Keratinocyte (primary cell): Measurements from ENCODE around the gene PHLPP1. TPM values are rescaled to one million over a fixed set of nuclear protein-coding genes. Genes with fewer than 3 reads are reported as not detected.
"Not testable (repeated sequence)": the region's sequence is repeated elsewhere in the genome, so short reads cannot be mapped to it uniquely, and the experiment has no call there.

ENCODE experiments used
- DNase-seq: peaks from one replicate; pipeline ENCODE4 v3.0.0-alpha.2; 2011; ENCODE audit warnings: low read depth, missing footprints, low spot score
- FAIRE-seq: peaks from 2 replicates; lab custom pipeline; 2011; peaks lifted over from hg19 to GRCh38; lab: Jason Lieb, UNC
- H2AFZ ChIP-seq: 2 replicates; pipeline ENCODE4 v1.6.0; 2012; ENCODE audit warnings: low read length, control low read depth, inconsistent platforms; ENCODE audit not compliant: control insufficient read depth
- H3K27ac ChIP-seq: 2 replicates; pipeline ENCODE4 v1.5.1; 2011; ENCODE audit warnings: low read length; ENCODE audit not compliant: control insufficient read depth, insufficient read depth
- H3K27me3 ChIP-seq: 3 replicates; pipeline ENCODE4 v1.6.0; 2011; ENCODE audit warnings: low read length; ENCODE audit not compliant: control insufficient read depth, insufficient read depth; ENCODE audit errors: extremely low read depth
- H3K36me3 ChIP-seq, 2 experiments: 2 replicates in 1 of 2; 3 replicates in 1 of 2; pipeline ENCODE4 v1.5.1; 2011; ENCODE audit warnings: low read length in 2 of 2, mild to moderate bottlenecking in 1 of 2; ENCODE audit not compliant: control insufficient read depth in 2 of 2, insufficient read depth in 2 of 2; ENCODE audit errors: extremely low read depth in 1 of 2
- H3K4me1 ChIP-seq: 3 replicates; pipeline ENCODE4 v1.5.1; 2011; ENCODE audit warnings: low read length; ENCODE audit not compliant: control insufficient read depth, insufficient read depth; ENCODE audit errors: extremely low read depth
- H3K4me2 ChIP-seq: 3 replicates; pipeline ENCODE4 v1.6.0; 2011; ENCODE audit warnings: low read depth, low read length; ENCODE audit not compliant: control insufficient read depth, insufficient read depth; ENCODE audit errors: extremely low read depth
- H3K4me3 ChIP-seq, 3 experiments: fragments of 200-600 bp in 1 of 3; sonication (generic) in 1 of 3; 2 replicates in 2 of 3; 3 replicates in 1 of 3; pipeline ENCODE4 v1.5.1; 2011 to 2016; ENCODE audit warnings: low read length in 3 of 3, mild to moderate bottlenecking in 3 of 3, control low read depth in 2 of 3, inconsistent platforms in 1 of 3, low read depth in 1 of 3, mixed read lengths in 1 of 3, mixed run types in 1 of 3, moderate library complexity in 1 of 3; ENCODE audit not compliant: control insufficient read depth in 2 of 3, insufficient read depth in 2 of 3; ENCODE audit errors: extremely low read depth in 1 of 3
- H3K79me2 ChIP-seq: 2 replicates; pipeline ENCODE4 v1.6.0; 2012; ENCODE audit warnings: low read length; ENCODE audit not compliant: control insufficient read depth, insufficient read depth
- H3K9ac ChIP-seq: 3 replicates; pipeline ENCODE4 v1.6.0; 2011; ENCODE audit warnings: low read length; ENCODE audit not compliant: control insufficient read depth, insufficient read depth; ENCODE audit errors: extremely low read depth
- H3K9me1 ChIP-seq: 3 replicates; pipeline ENCODE4 v1.6.0; 2011; ENCODE audit warnings: low read length; ENCODE audit not compliant: control insufficient read depth, insufficient read depth; ENCODE audit errors: extremely low read depth
- H3K9me3 ChIP-seq: 2 replicates; pipeline ENCODE4 v1.5.1; 2012; ENCODE audit warnings: low read depth, low read length; ENCODE audit not compliant: control insufficient read depth
- H4K20me1 ChIP-seq: 3 replicates; pipeline ENCODE4 v1.6.0; 2011; ENCODE audit warnings: low read length; ENCODE audit not compliant: control insufficient read depth, insufficient read depth; ENCODE audit errors: extremely low read depth
- EZH2 ChIP-seq: IDR thresholded peaks from one replicate; pipeline ENCODE4 v1.6.1; 2012; ENCODE audit warnings: inconsistent platforms, mild to moderate bottlenecking, low read length, moderate library complexity
- dilution Hi-C: fragments of 300-500 bp; cut with MboI; formaldehyde crosslinking; loops from one replicate; pipeline ENCODE4 v1.7.0; 2020; ENCODE audit warnings: low sequenced_read_pairs; ENCODE audit not compliant: extremely low pct_ligation_motif_present
- polyA plus RNA-seq, 5 experiments: library from polyadenylated mRNA; depleted of rRNA in 3 of 5; stranded (reverse) in 3 of 5; stranded (forward) in 1 of 5; unstranded in 1 of 5; fragments of >200 nt; gene quantifications; 1 replicate in 1 of 5; 2 replicates in 3 of 5; 3 replicates in 1 of 5; pipeline versions ENCODE4 v1.2.1 to v1.2.3, GENCODE V29; 2011 to 2012; ENCODE audit warnings: missing spikeins in 2 of 5, low read depth in 1 of 5, low replicate concordance in 1 of 5
- TF ChIP-seq, protein P1 (sequence below), 3 experiments: IDR thresholded peaks in 1 of 3; conservative IDR thresholded peaks in 1 of 3; optimal IDR thresholded peaks in 1 of 3; 2 replicates in 2 of 3; 3 replicates in 1 of 3; pipeline versions ENCODE3 to v1.5.1; 2011; ENCODE audit warnings: low read length in 3 of 3, mild to moderate bottlenecking in 3 of 3, moderate library complexity in 2 of 3, control low read depth in 1 of 3, inconsistent platforms in 1 of 3; ENCODE audit not compliant: insufficient read depth in 2 of 3; ENCODE audit errors: extremely low read depth in 1 of 3

The PHLPP1 gene
- polyA plus RNA-seq, 1 donor (not counting 4 experiments of a cell fraction or from before 2014, with no cell fraction given): 8.4 TPM

DNA sequence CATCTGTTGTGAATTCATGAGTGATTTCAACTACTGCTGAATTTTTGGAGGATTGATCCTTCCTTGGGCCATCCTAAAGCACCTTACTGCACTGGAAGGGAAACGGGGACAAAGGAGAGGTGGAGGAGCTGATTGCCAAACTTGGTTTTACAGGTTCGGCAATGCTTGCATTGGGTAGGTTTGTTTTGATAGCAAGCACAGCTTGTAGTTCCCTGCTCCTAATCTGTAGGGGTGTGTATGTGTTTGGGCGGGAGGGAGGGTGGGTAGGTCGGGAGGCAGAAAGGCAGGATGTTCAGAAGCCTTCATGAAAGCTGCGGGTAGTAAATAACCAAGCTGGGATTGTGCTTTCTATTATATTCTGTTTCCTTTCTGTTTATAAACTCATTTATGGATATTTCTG, 24.6 kb downstream of the PHLPP1 start:
- Histone ChIP-seq H3K4me1 (peaks cover 10% of the 10 kb centered on the region), H3K9me3 (no peaks in the 10 kb centered on the region), H3K4me2 (no peak overlapping the region), H4K20me1 (no peaks in the 10 kb centered on the region), H3K9me1 (no peaks in the 10 kb centered on the region), H3K4me3 (no peak overlapping the region), H2AFZ (no peak overlapping the region), H3K27ac (no peak overlapping the region), H3K27me3 (no peaks in the 10 kb centered on the region), H3K36me3 (no peaks in the 10 kb centered on the region), H3K9ac (no peak overlapping the region), H3K79me2 (peaks cover 23% of the 10 kb centered on the region)
- TF ChIP-seq, protein P1, sequence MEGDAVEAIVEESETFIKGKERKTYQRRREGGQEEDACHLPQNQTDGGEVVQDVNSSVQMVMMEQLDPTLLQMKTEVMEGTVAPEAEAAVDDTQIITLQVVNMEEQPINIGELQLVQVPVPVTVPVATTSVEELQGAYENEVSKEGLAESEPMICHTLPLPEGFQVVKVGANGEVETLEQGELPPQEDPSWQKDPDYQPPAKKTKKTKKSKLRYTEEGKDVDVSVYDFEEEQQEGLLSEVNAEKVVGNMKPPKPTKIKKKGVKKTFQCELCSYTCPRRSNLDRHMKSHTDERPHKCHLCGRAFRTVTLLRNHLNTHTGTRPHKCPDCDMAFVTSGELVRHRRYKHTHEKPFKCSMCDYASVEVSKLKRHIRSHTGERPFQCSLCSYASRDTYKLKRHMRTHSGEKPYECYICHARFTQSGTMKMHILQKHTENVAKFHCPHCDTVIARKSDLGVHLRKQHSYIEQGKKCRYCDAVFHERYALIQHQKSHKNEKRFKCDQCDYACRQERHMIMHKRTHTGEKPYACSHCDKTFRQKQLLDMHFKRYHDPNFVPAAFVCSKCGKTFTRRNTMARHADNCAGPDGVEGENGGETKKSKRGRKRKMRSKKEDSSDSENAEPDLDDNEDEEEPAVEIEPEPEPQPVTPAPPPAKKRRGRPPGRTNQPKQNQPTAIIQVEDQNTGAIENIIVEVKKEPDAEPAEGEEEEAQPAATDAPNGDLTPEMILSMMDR (optimal IDR thresholded peaks at IDR 0.05 in 1 of 3, IDR thresholded peaks at IDR 0.05 in 1 of 3, conservative IDR thresholded peaks at IDR 0.05 in 1 of 3; ENCODE audit: extremely low read depth in 1 of 3, insufficient read depth in 2 of 3, low read length in 3 of 3): no peak
- no peak for TF ChIP-seq EZH2
- dilution Hi-C loops: no loop called here
- no peak for DNase-seq
- no peak for FAIRE-seq

DNA sequence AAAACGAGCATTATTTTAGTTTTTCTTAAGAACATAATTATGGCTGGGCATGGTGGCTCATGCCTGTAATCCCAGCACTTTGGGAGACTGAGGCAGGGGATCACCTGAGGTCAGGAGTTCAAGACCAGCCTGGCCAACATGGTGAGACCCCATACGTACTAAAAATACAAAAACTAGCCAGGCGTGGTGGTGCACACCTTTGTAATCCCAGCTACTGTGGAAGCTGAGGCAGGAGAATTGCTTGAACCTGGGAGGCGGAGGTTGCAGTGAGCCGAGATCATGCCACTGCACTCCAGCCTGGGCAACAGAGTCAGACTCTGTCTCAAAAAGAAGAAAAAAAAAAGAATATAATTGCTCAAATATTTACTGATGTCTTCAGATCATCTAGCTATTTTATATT, 25.3 kb downstream of the PHLPP1 start:
- peak overlapping the region; percentile 61 for H3K4me2 ChIP-seq
- peak overlapping the region; percentile 4 for H3K27ac ChIP-seq
- H3K4me3 ChIP-seq, FAIRE-seq, H3K27me3 ChIP-seq, H3K9ac ChIP-seq, H2AFZ ChIP-seq, H3K9me3 ChIP-seq, dilution Hi-C loops, H3K4me1 ChIP-seq, H3K9me1 ChIP-seq, H3K36me3 ChIP-seq, DNase-seq, H4K20me1 ChIP-seq: not testable (repeated sequence)
- peaks cover 27% of the 10 kb centered on the region for H3K79me2 ChIP-seq

DNA sequence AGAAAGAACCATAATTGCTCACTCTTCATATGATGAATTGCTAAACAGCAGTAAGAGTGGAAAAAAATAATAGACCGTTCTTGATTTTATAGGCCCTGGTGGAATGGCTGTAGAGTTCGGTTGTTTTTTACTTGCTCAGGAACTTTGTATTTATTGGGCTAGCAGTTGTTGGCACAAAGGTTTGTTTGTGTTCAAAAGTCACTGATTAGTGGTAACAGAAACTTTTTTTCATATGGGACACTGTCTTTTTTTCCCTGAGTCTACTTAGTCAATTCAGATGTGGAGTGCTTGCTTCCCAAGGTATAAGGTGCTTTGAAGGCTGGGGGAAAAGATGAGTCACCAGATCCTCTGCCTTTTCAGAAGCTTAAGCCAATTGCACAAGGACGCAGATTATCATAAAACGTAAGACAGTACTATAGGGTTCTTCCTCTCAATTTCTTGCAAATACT, 25.8 kb downstream of the PHLPP1 start:
- peak overlapping the region; percentile 42 for H3K27ac ChIP-seq
- H4K20me1 ChIP-seq: no peaks in the 10 kb centered on the region
- no peak for DNase-seq
- peak overlapping the region in 1 of 3 experiments; percentile 15 for H3K4me3 ChIP-seq
- dilution Hi-C loops: no loop called here
- FAIRE-seq: peak; percentile 92
- H3K79me2 ChIP-seq: peaks cover 27% of the 10 kb centered on the region
- peak overlapping the region; percentile 61 for H3K4me2 ChIP-seq
- H3K9me1 ChIP-seq: no peaks in the 10 kb centered on the region
- H3K27me3 ChIP-seq: no peaks in the 10 kb centered on the region
- no peak for TF ChIP-seq EZH2
- TF ChIP-seq, protein P1 (optimal IDR thresholded peaks at IDR 0.05 in 1 of 3, IDR thresholded peaks at IDR 0.05 in 1 of 3, conservative IDR thresholded peaks at IDR 0.05 in 1 of 3; ENCODE audit: extremely low read depth in 1 of 3, insufficient read depth in 2 of 3, low read length in 3 of 3): no peak
- H3K36me3 ChIP-seq: no peaks in the 10 kb centered on the region
- no peaks in the 10 kb centered on the region for H3K9me3 ChIP-seq
- H2AFZ ChIP-seq: peak overlapping the region; percentile 51
- no peak overlapping the region for H3K9ac ChIP-seq
- H3K4me1 ChIP-seq: peaks cover 10% of the 10 kb centered on the region
